Lower leg skin (tissue), 4 donors: ENCODE data around the gene DUSP22. TPM values are rescaled to one million over a fixed set of nuclear protein-coding genes. Genes with fewer than 3 reads are reported as not detected.

Experiments
- DNase-seq, 2 donors: peaks; one replicate each; pipeline ENCODE4 v3.0.0-alpha.2; 2019; ENCODE audit warnings: low spot score in 2 of 2
- H3K4me3 ChIP-seq: fragments of 200-600 bp; sonication (generic); 2 replicates; pipeline ENCODE4 v1.5.1; 2017; ENCODE audit warnings: mild to moderate bottlenecking, low read depth; ENCODE audit not compliant: poor library complexity, severe bottlenecking
- CTCF ChIP-seq, 3 donors: fragments of 450-650 bp; IDR thresholded peaks; one replicate each; pipeline ENCODE4 v1.5.1; 2016; ENCODE audit warnings: antibody characterized with exemption in 3 of 3, mild to moderate bottlenecking in 3 of 3, moderate library complexity in 2 of 3
- POLR2A ChIP-seq, 2 donors: fragments of 450-650 bp; IDR thresholded peaks; one replicate each; pipeline ENCODE4 v1.6.1; 2016 to 2017; ENCODE audit warnings: antibody characterized with exemption in 2 of 2, mild to moderate bottlenecking in 1 of 2, moderate library complexity in 1 of 2
- WGBS, 2 donors: methylation state at CpG; one replicate each; pipeline ENCODE4 v1.1.5; 2018; 5-methylcytosine and 5-hydroxymethylcytosine counted together
- intact Hi-C: fragments of 100-400 bp; cut with DNase I; formaldehyde crosslinking; loops from one replicate; pipeline ENCODE4 v1.15.0; 2023; ENCODE audit warnings: low total_unique reads
- total RNA-seq, 4 donors: library from RNA; depleted of rRNA; stranded (reverse); fragments of >200 nt; gene quantifications; one replicate each; pipeline ENCODE4 v1.1.0, GENCODE V29; 2016

Gene DUSP22
- total RNA-seq, 4 donors from 2014 or later: 53.2 to 81.1 (median 63.4) TPM

DNA sequence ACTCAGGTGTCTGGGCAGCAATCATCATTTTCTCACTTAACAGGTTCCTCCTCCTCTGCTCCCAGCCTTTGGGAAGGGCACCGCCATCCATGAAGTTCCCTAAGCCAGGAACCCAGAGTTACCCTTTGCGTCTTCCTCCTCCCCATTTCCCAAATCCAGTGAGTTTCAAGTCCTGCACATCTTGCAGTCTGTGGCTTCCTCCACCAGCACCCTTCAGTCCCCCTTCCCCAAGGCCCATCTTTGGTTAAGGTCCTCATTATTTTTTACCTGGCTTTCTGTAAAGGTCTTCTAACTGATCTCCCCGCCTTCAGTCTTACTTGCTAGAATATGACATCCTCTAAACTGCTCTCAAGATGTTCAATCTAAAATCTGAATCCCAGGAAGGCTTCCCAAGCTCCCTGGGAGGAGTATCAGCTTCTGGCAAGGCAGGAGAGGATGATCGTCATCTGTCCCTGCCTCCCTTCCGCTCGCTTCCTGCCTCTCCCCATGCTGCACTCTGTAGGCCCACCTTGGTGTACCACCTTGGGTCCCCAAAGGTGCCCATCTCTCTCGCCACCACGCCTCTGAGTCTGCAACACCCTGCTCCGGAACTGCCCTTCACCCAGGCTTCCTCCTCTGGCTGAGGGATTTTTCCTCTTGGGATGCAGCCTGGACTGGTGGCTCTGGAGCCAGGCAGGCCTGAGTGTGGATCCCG is 11.4 kb upstream of the DUSP22 start:
- TF ChIP-seq POLR2A (IDR thresholded peaks at IDR 0.05): no peak
- no peak for TF ChIP-seq CTCF (IDR thresholded peaks at IDR 0.05)
- no peak for DNase-seq
- WGBS, 2 donors: 90% methylated on average over 10 of the region's 10 CpGs
- H3K4me3 ChIP-seq: no peak overlapping the region
- intact Hi-C loops: no loop called here

GRCh38 chr6:281469-282103 is 10.7 kb upstream of the DUSP22 start:
- TF ChIP-seq POLR2A (IDR thresholded peaks at IDR 0.05): no peak
- no peak for TF ChIP-seq CTCF (IDR thresholded peaks at IDR 0.05)
- intact Hi-C loops: no loop called here
- 87% methylated on average over 7 of the region's 7 CpGs for WGBS, 2 donors
- DNase-seq: no peak
- no peak overlapping the region for H3K4me3 ChIP-seq

GRCh38 chr6:282177-282866 is 10.0 kb upstream of the DUSP22 start:
- no peak for DNase-seq
- WGBS, 2 donors: 87 to 89% methylated on average over 19 of the region's 19 CpGs

GRCh38 chr6:282867-283416 is 9.3 kb upstream of the DUSP22 start:
- intact Hi-C loops: no loop called here
- no peak for DNase-seq
- H3K4me3 ChIP-seq: no peak overlapping the region
- TF ChIP-seq POLR2A (IDR thresholded peaks at IDR 0.05) (no peak), CTCF (IDR thresholded peaks at IDR 0.05) (no peak)
- WGBS, 2 donors: 91 to 92% methylated on average over 14 of the region's 14 CpGs

More at GRCh38 chr6:282177-282866, 10.0 kb upstream of the DUSP22 start:
- intact Hi-C loops: no loop called here
- TF ChIP-seq CTCF (IDR thresholded peaks at IDR 0.05) (no peak), POLR2A (IDR thresholded peaks at IDR 0.05) (no peak)
- H3K4me3 ChIP-seq: no peak overlapping the region

GRCh38 chr6:284486-284885 is 7.8 kb upstream of the DUSP22 start:
- intact Hi-C loops: no loop called here
- WGBS, 2 donors: 72 to 79% methylated on average over 4 of the region's 4 CpGs
- no peak for TF ChIP-seq CTCF (IDR thresholded peaks at IDR 0.05)
- TF ChIP-seq POLR2A (IDR thresholded peaks at IDR 0.05): no peak
- H3K4me3 ChIP-seq: no peak overlapping the region
- no peak for DNase-seq
